ENCODE measurements around the gene ADARB2. TPM values are rescaled to one million over a fixed set of nuclear protein-coding genes. Genes with fewer than 3 reads are reported as not detected.

ADARB2 gene
- total RNA-seq, 4 donors from 2014 or later = 0.32 to 1.6 (median 0.80) TPM

DNA sequence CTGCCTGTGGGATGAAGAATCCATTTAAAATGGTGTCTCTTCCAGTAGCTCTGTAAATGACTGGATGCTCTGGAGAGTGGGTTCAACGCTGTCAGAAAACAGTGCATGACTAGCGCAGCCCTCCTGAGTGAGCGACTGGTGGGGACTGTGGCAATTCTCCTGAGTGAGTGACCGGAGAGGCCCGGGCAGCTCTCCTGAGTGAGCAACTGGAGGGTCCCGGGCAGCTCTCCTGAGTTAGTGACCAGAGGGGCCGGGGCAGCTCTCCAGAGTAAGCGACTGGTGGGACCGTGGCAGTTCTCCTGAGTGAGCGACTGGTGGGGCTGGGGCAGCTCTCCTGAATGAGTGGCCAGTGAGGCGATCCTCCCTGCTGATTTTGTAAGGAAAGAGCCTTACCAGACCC is 595.6 kb downstream of the ADARB2 start:
- Histone ChIP-seq H3K9me3 (peaks cover 21% of the 10 kb centered on the region), H3K36me3 (no peaks in the 10 kb centered on the region), H3K27ac (no peak overlapping the region), H3K4me1 (no peaks in the 10 kb centered on the region), H3K4me3 (no peak overlapping the region), H3K27me3 (no peaks in the 10 kb centered on the region)
- no peak for TF ChIP-seq POLR2A (IDR thresholded peaks at IDR 0.05)
- TF ChIP-seq EP300 (IDR thresholded peaks at IDR 0.05) = no peak
- no peak for DNase-seq (ENCODE audit: low spot score in 2 of 2)
- WGBS = 95% methylated on average over 9 of the region's 11 CpGs

GRCh38 chr10:1141261-1141660 is 596.1 kb downstream of the ADARB2 start:
- 67% methylated on average over 7 of the region's 7 CpGs for WGBS
- Histone ChIP-seq H3K27me3 (no peaks in the 10 kb centered on the region), H3K27ac (no peak overlapping the region), H3K36me3 (no peaks in the 10 kb centered on the region), H3K4me1 (no peaks in the 10 kb centered on the region), H3K4me3 (no peak overlapping the region), H3K9me3 (peaks cover 21% of the 10 kb centered on the region)
- no peak for DNase-seq (ENCODE audit: low spot score in 2 of 2)
- TF ChIP-seq POLR2AphosphoS5 (IDR thresholded peaks at IDR 0.05) = no peak
- TF ChIP-seq EP300 (IDR thresholded peaks at IDR 0.05) = no peak
- no peak for TF ChIP-seq POLR2A (IDR thresholded peaks at IDR 0.05)

DNA sequence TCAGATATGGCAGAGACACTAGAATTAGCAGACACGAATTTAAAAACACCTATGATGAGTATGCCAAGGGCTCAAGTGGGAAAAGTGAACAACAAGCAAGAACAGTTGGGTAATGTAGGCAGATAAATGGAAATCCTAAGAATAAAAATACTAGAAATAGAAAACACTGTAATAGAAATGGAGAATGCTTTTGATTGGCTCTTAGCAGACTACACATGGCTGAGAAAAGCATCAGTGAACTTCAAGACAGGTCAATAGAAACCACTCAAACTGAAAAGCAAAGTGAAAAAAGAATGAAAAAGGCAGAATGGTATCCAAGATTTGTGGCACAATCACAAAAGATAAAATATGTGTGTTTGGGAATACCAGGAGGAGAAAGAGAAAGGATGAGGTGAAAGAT is 598.8 kb downstream of the ADARB2 start:
- no peaks in the 10 kb centered on the region for H3K4me1 ChIP-seq
- 80% methylated on average over 1 of the region's 1 CpG for WGBS
- H3K36me3 ChIP-seq = no peaks in the 10 kb centered on the region
- H3K9me3 ChIP-seq = peaks cover 21% of the 10 kb centered on the region
- no peak overlapping the region for H3K4me3 ChIP-seq
- H3K27ac ChIP-seq = no peak overlapping the region
- H3K27me3 ChIP-seq = no peaks in the 10 kb centered on the region
- no peak for DNase-seq (ENCODE audit: low spot score in 2 of 2)
- TF ChIP-seq, protein P1, sequence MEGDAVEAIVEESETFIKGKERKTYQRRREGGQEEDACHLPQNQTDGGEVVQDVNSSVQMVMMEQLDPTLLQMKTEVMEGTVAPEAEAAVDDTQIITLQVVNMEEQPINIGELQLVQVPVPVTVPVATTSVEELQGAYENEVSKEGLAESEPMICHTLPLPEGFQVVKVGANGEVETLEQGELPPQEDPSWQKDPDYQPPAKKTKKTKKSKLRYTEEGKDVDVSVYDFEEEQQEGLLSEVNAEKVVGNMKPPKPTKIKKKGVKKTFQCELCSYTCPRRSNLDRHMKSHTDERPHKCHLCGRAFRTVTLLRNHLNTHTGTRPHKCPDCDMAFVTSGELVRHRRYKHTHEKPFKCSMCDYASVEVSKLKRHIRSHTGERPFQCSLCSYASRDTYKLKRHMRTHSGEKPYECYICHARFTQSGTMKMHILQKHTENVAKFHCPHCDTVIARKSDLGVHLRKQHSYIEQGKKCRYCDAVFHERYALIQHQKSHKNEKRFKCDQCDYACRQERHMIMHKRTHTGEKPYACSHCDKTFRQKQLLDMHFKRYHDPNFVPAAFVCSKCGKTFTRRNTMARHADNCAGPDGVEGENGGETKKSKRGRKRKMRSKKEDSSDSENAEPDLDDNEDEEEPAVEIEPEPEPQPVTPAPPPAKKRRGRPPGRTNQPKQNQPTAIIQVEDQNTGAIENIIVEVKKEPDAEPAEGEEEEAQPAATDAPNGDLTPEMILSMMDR (IDR thresholded peaks at IDR 0.05) = no peak
- TF ChIP-seq POLR2A (IDR thresholded peaks at IDR 0.05) (no peak), EP300 (IDR thresholded peaks at IDR 0.05) (no peak), POLR2AphosphoS5 (IDR thresholded peaks at IDR 0.05) (no peak)

DNA sequence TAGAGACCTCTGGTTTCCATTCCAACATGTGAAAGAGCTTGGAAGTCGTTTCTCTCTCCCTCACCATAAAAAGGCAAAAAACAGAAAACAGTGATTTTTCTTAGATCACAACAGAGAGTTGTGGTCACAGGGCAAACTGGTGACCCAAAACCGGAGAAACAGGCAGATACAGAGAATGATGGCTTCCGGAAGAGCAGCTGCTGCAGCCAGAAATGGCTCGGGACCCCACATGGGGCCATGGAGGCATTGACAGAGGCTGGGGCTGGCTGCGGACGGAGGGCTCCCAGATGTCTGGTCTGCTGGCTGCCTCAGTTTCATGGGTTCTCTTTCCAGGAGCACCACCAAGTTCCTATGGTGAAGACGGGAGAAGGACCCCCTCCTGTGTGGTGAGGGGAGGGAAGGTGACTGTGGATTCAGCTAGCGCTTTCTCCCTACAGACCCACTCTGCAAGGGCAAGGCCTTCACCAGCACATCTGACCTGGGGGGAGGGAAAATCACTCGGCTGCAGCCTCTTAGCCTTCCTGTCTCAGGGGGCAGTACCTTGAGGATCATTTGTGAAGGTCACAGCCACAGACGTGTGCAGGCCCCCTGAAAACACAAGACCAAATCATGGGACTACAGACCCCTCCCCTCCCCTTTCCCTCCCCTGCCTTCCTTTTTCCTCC is 599.7 kb downstream of the ADARB2 start:
- 90% methylated on average over 9 of the region's 10 CpGs for WGBS
- Histone ChIP-seq H3K36me3 (no peaks in the 10 kb centered on the region), H3K27ac (no peak overlapping the region), H3K4me3 (no peak overlapping the region), H3K9me3 (peaks cover 21% of the 10 kb centered on the region), H3K4me1 (no peaks in the 10 kb centered on the region), H3K27me3 (no peaks in the 10 kb centered on the region)
- DNase-seq (ENCODE audit: low spot score in 2 of 2) = no peak
- TF ChIP-seq POLR2AphosphoS5 (IDR thresholded peaks at IDR 0.05) (no peak), POLR2A (IDR thresholded peaks at IDR 0.05) (no peak), EP300 (IDR thresholded peaks at IDR 0.05) (no peak)
- TF ChIP-seq, protein P1 (IDR thresholded peaks at IDR 0.05) = no peak

GRCh38 chr10:1136268-1136667 is 601.1 kb downstream of the ADARB2 start:
- Histone ChIP-seq H3K27ac (no peak overlapping the region), H3K9me3 (peaks cover 21% of the 10 kb centered on the region), H3K36me3 (peaks cover 7% of the 10 kb centered on the region), H3K4me3 (no peak overlapping the region), H3K27me3 (no peaks in the 10 kb centered on the region), H3K4me1 (no peaks in the 10 kb centered on the region)
- no peak for TF ChIP-seq EP300 (IDR thresholded peaks at IDR 0.05)
- TF ChIP-seq POLR2AphosphoS5 (IDR thresholded peaks at IDR 0.05) = no peak
- TF ChIP-seq, protein P1 (IDR thresholded peaks at IDR 0.05) = no peak
- no peak for TF ChIP-seq POLR2A (IDR thresholded peaks at IDR 0.05)
- DNase-seq (ENCODE audit: low spot score in 2 of 2) = no peak

- no peak overlapping the region for H3K27ac ChIP-seq
- H3K4me1 ChIP-seq = no peaks in the 10 kb centered on the region
- 70% methylated on average over 2 of the region's 2 CpGs for WGBS
- peaks cover 28% of the 10 kb centered on the region for H3K36me3 ChIP-seq
- peaks cover 17% of the 10 kb centered on the region for H3K9me3 ChIP-seq
- no peak for TF ChIP-seq POLR2AphosphoS5 (IDR thresholded peaks at IDR 0.05)
- TF ChIP-seq, protein P1 (IDR thresholded peaks at IDR 0.05) = no peak
- TF ChIP-seq POLR2A (IDR thresholded peaks at IDR 0.05) = no peak
- no peak for TF ChIP-seq EP300 (IDR thresholded peaks at IDR 0.05)
- no peak for DNase-seq (ENCODE audit: low spot score in 2 of 2)
- no peaks in the 10 kb centered on the region for H3K27me3 ChIP-seq
- H3K4me3 ChIP-seq = no peak overlapping the region
Observed at GRCh38 chr10:1134156-1134555, 603.2 kb downstream of the ADARB2 start.

Measured in suprapubic skin (tissue), 4 donors.